ENCODE results near the gene LINGO3. TPM values are rescaled to one million over a fixed set of nuclear protein-coding genes. Genes with fewer than 3 reads are reported as not detected.

The LINGO3 gene
- total RNA-seq, 2 experiments from 2014 or later: 0.16 to 0.27 TPM

- TF ChIP-seq CTCF (IDR thresholded peaks at IDR 0.05): no peak
- intact Hi-C loops (cut with micrococcal nuclease): no loop called here
- DNase-seq (peak; percentile 71), ATAC-seq (no peak)
- Mint-ChIP-seq H3K4me1 (ENCODE audit: low read depth) (peaks cover 15% of the 10 kb centered on the region), H3K27ac (peak overlapping the region; percentile 42), H3K36me3 (ENCODE audit: low read depth) (peaks cover 14% of the 10 kb centered on the region), H3K27me3 (no peaks in the 10 kb centered on the region), H3K4me3 (no peak overlapping the region), H3K9me3 (no peaks in the 10 kb centered on the region)
- ChIA-PET CTCF (interaction anchor here (0.8 kb wide), 1 partner anchor 8 kb away, joined by 4 read pairs; no protein-coding TSS in a partner anchor), POLR2A (interaction anchor here (1.0 to 11.0 kb wide), 2 partner anchors 14 to 26 kb away, joined by 3 to 102 read pairs; partner anchors contain the start of genes AMH and JSRP1)
Observed at GRCh38 chr19:2266183-2266993, 41.6 kb downstream of the LINGO3 start.

GRCh38 chr19:2261438-2262172 is 46.3 kb downstream of the LINGO3 start:
- Mint-ChIP-seq H3K27ac (no peak overlapping the region), H3K27me3 (no peaks in the 10 kb centered on the region), H3K4me3 (no peak overlapping the region), H3K9me3 (no peaks in the 10 kb centered on the region), H3K4me1 (ENCODE audit: low read depth) (peaks cover 28% of the 10 kb centered on the region), H3K36me3 (ENCODE audit: low read depth) (no peaks in the 10 kb centered on the region)
- ATAC-seq (peak; percentile 52), DNase-seq (peak; percentile 84)
- ChIA-PET CTCF (interaction anchor here (0.7 to 5.0 kb wide), 18 partner anchors 9 to 195 kb away, joined by 3 to 38 read pairs (median 3); partner anchors contain the start of genes AMH, AP3D1 and LMNB2), POLR2A (interaction anchor here (1.3 to 15.0 kb wide), 3 partner anchors 11 to 20 kb away, joined by 9 to 202 read pairs (median 73); partner anchors contain the start of genes AMH and SF3A2)
- intact Hi-C loops (cut with micrococcal nuclease): no loop called here
- TF ChIP-seq CTCF (IDR thresholded peaks at IDR 0.05): peak; percentile 92

- ChIA-PET POLR2A (interaction anchor here (1.3 to 15.0 kb wide), 4 partner anchors 10 to 25 kb away, joined by 5 to 202 read pairs (median 41); partner anchors contain the start of genes AMH and SF3A2), CTCF (interaction anchor here (0.6 to 5.0 kb wide), 8 partner anchors 11 to 108 kb away, joined by 3 to 38 read pairs (median 6); partner anchors contain the start of genes AMH and AP3D1)
- Mint-ChIP-seq H3K4me1 (ENCODE audit: low read depth) (peaks cover 25% of the 10 kb centered on the region), H3K36me3 (ENCODE audit: low read depth) (no peaks in the 10 kb centered on the region), H3K27ac (peak overlapping the region; percentile 70), H3K4me3 (no peak overlapping the region), H3K27me3 (no peaks in the 10 kb centered on the region), H3K9me3 (no peaks in the 10 kb centered on the region)
- intact Hi-C loops (cut with micrococcal nuclease): no loop called here
- no peak for TF ChIP-seq CTCF (IDR thresholded peaks at IDR 0.05)
- ATAC-seq: no peak
- no peak for DNase-seq
Observed at GRCh38 chr19:2260341-2260805, 47.6 kb downstream of the LINGO3 start.

- CTCF ChIA-PET: interaction anchor here (0.9 to 5.0 kb wide), 7 partner anchors 11 to 133 kb away, joined by 3 to 38 read pairs (median 5); partner anchors contain the start of gene PLEKHJ1
Observed at GRCh38 chr19:2259336-2259735, 48.6 kb downstream of the LINGO3 start.

More at GRCh38 chr19:2259336-2259735, 48.6 kb downstream of the LINGO3 start:
- Mint-ChIP-seq H3K27me3 (no peaks in the 10 kb centered on the region), H3K27ac (peak overlapping the region; percentile 70), H3K4me3 (no peak overlapping the region), H3K9me3 (no peaks in the 10 kb centered on the region), H3K4me1 (ENCODE audit: low read depth) (peaks cover 25% of the 10 kb centered on the region), H3K36me3 (ENCODE audit: low read depth) (no peaks in the 10 kb centered on the region)
- intact Hi-C loops (cut with micrococcal nuclease): no loop called here
- POLR2A ChIA-PET: interaction anchor here (1.7 to 15.0 kb wide), 4 partner anchors 13 to 29 kb away, joined by 4 to 202 read pairs (median 39); partner anchors contain the start of gene SF3A2
- DNase-seq: no peak
- no peak for TF ChIP-seq CTCF (IDR thresholded peaks at IDR 0.05)
- ATAC-seq: no peak

Other genes starting within 250 kb of the LINGO3 start
- gene MOB3A, start 211.8 kb downstream of the LINGO3 start, total RNA-seq: 100 to 1,000 TPM; 175 to 185 TPM
- gene IZUMO4, start 211.2 kb downstream of the LINGO3 start, total RNA-seq: 10 to 100 TPM; 22.6 to 23.0 TPM
- gene AP3D1, start 156.6 kb downstream of the LINGO3 start, total RNA-seq: 10 to 100 TPM; 73.7 to 74.1 TPM
- 10 to 100 TPM; 92.7 to 96.6 TPM for gene DOT1L, start 144.2 kb downstream of the LINGO3 start, total RNA-seq
- gene PLEKHJ1, start 71.8 kb downstream of the LINGO3 start, total RNA-seq: 10 to 100 TPM; 65.3 to 72.8 TPM
- 100 to 1,000 TPM; 157 to 163 TPM for gene SF3A2, start 71.3 kb downstream of the LINGO3 start, total RNA-seq
- gene AMH, start 58.8 kb downstream of the LINGO3 start, total RNA-seq: 1 to 10 TPM; 4.5 to 6.1 TPM
- 1 to 10 TPM; 1.0 TPM for gene JSRP1, start 51.7 kb downstream of the LINGO3 start, total RNA-seq
- gene PEAK3, start 26.0 kb downstream of the LINGO3 start, total RNA-seq: not detected
- gene LSM7, start 20.4 kb upstream of the LINGO3 start, total RNA-seq: 100 to 1,000 TPM; 154 to 162 TPM
- gene SPPL2B, start 20.5 kb upstream of the LINGO3 start, total RNA-seq: 10 to 100 TPM; 52.8 to 54.3 TPM
- not detected for gene TMPRSS9, start 52.1 kb upstream of the LINGO3 start, total RNA-seq
- 100 to 1,000 TPM; 113 to 121 TPM for gene TIMM13, start 119.4 kb upstream of the LINGO3 start, total RNA-seq
- gene LMNB2, start 148.8 kb upstream of the LINGO3 start, total RNA-seq: 10 to 100 TPM; 90.9 to 96.3 TPM
- gene GADD45B, start 168.0 kb upstream of the LINGO3 start, total RNA-seq: 100 to 1,000 TPM in 1 of 2 experiments, 10 to 100 TPM in 1; 98.3 to 102 TPM